Smooth muscle cell (in vitro differentiated cells): Measurements from ENCODE around the gene RPRD1A. TPM values are rescaled to one million over a fixed set of nuclear protein-coding genes. Genes with fewer than 3 reads are reported as not detected.

Experiments used
- DNase-seq: peaks from one replicate; lab custom pipeline; 2025; ENCODE audit not compliant: unreplicated experiment; lab: John Stamatoyannopoulos, UW
- H2AFZ ChIP-seq: fragments of 200-600 bp; sonication (generic); 2 replicates; pipeline ENCODE4 v1.6.0; 2016; ENCODE audit warnings: antibody characterized with exemption, low read depth, mild to moderate bottlenecking
- H3F3A ChIP-seq: fragments of 200-600 bp; sonication (generic); 2 replicates; pipeline ENCODE4 v1.6.0; 2017; ENCODE audit warnings: antibody characterized with exemption, low read depth
- H3K27ac ChIP-seq: fragments of 200-600 bp; sonication (generic); 2 replicates; pipeline ENCODE4 v1.5.1; 2016; ENCODE audit warnings: low read depth, mild to moderate bottlenecking
- H3K27me3 ChIP-seq: fragments of 200-600 bp; sonication (generic); 2 replicates; pipeline ENCODE4 v1.6.1; 2016; ENCODE audit warnings: low read depth, mild to moderate bottlenecking
- H3K36me3 ChIP-seq: fragments of 200-600 bp; sonication (generic); 2 replicates; pipeline ENCODE4 v1.5.1; 2016; ENCODE audit warnings: low read depth
- H3K4me1 ChIP-seq: fragments of 200-600 bp; sonication (generic); 2 replicates; pipeline ENCODE4 v1.5.1; 2016; ENCODE audit warnings: low read depth
- H3K4me2 ChIP-seq: fragments of 200-600 bp; sonication (generic); 2 replicates; pipeline ENCODE4 v1.6.0; 2016; ENCODE audit warnings: mild to moderate bottlenecking
- H3K4me3 ChIP-seq: fragments of 200-600 bp; sonication (generic); 2 replicates; pipeline ENCODE4 v1.5.1; 2016; ENCODE audit warnings: mild to moderate bottlenecking
- H3K79me2 ChIP-seq: fragments of 200-600 bp; sonication (generic); 2 replicates; pipeline ENCODE4 v1.6.0; 2016; ENCODE audit warnings: low read depth, mild to moderate bottlenecking
- H3K9ac ChIP-seq: fragments of 200-600 bp; sonication (generic); 2 replicates; pipeline ENCODE4 v1.6.0; 2016; ENCODE audit warnings: low read depth
- H3K9me3 ChIP-seq: fragments of 200-600 bp; sonication (generic); replicated peaks from 2 replicates; pipeline ENCODE4 v1.5.1; 2016; ENCODE audit warnings: low read depth
- H4K20me1 ChIP-seq: fragments of 200-600 bp; sonication (generic); 2 replicates; pipeline ENCODE4 v1.6.0; 2016; ENCODE audit warnings: low read depth
- WGBS: methylation state at CpG from one replicate; pipeline ENCODE4 v1.1.7; 2016; ENCODE audit warnings: low lambda C conversion rate; 5-methylcytosine and 5-hydroxymethylcytosine counted together
- polyA plus RNA-seq: library from polyadenylated mRNA; unstranded; fragments of >200 nt; fragmentation: Nextera tagmentation; extraction: Ambion mirVana; gene quantifications from 2 replicates; pipeline ENCODE4 v1.2.1, GENCODE V29; 2016
- total RNA-seq: library from RNA; depleted of rRNA; stranded (reverse); fragments of >200 nt; gene quantifications from 2 replicates; pipeline ENCODE4 v1.2.3, GENCODE V29; 2014
- TF ChIP-seq, protein P1 (sequence below): fragments of 200-600 bp; sonication (generic); IDR thresholded peaks from 2 replicates; pipeline ENCODE4 v1.5.1; 2017; ENCODE audit warnings: borderline replicate concordance, mild to moderate bottlenecking, antibody characterized with exemption; ENCODE audit not compliant: insufficient read depth, poor library complexity, severe bottlenecking

Gene RPRD1A
- total and polyA plus RNA-seq, 2 experiments from 2014 or later: 13.1 to 50.0 TPM

GRCh38 chr18:35973650-35974049 is 93.7 kb downstream of the RPRD1A start:
- peak overlapping the region; percentile 89 for H3K4me3 ChIP-seq
- H3K27me3 ChIP-seq: no peaks in the 10 kb centered on the region
- no peak overlapping the region for H3K27ac ChIP-seq
- no peak overlapping the region for H3K9ac ChIP-seq
- peaks cover 22% of the 10 kb centered on the region for H3K79me2 ChIP-seq
- TF ChIP-seq, protein P1, sequence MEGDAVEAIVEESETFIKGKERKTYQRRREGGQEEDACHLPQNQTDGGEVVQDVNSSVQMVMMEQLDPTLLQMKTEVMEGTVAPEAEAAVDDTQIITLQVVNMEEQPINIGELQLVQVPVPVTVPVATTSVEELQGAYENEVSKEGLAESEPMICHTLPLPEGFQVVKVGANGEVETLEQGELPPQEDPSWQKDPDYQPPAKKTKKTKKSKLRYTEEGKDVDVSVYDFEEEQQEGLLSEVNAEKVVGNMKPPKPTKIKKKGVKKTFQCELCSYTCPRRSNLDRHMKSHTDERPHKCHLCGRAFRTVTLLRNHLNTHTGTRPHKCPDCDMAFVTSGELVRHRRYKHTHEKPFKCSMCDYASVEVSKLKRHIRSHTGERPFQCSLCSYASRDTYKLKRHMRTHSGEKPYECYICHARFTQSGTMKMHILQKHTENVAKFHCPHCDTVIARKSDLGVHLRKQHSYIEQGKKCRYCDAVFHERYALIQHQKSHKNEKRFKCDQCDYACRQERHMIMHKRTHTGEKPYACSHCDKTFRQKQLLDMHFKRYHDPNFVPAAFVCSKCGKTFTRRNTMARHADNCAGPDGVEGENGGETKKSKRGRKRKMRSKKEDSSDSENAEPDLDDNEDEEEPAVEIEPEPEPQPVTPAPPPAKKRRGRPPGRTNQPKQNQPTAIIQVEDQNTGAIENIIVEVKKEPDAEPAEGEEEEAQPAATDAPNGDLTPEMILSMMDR: no peak
- peaks cover 6% of the 10 kb centered on the region for H3K4me1 ChIP-seq
- H3K4me2 ChIP-seq: peak overlapping the region; percentile 100
- no peak overlapping the region for H2AFZ ChIP-seq
- no peaks in the 10 kb centered on the region for H3F3A ChIP-seq
- 92% methylated on average over 12 of the region's 12 CpGs for WGBS
- H3K36me3 ChIP-seq: peaks cover 26% of the 10 kb centered on the region
- H4K20me1 ChIP-seq: no peaks in the 10 kb centered on the region
- no peak for DNase-seq
- H3K9me3 ChIP-seq: no peaks in the 10 kb centered on the region

GRCh38 chr18:35972197-35973000 is 95.0 kb downstream of the RPRD1A start, which contains the start of gene RMP24:
TSS of gene RMP24 (plus strand) at chr18:35972679.
- Histone ChIP-seq H3K27ac (peak within 1 kb of the TSS; percentile 63), H4K20me1 (no peaks in the 10 kb centered on the region), H3K4me1 (peaks cover 6% of the 10 kb centered on the region), H3K79me2 (peaks cover 22% of the 10 kb centered on the region), H3K4me2 (peak within 1 kb of the TSS; percentile 100), H3K9me3 (no peaks in the 10 kb centered on the region), H3K4me3 (peak within 1 kb of the TSS; percentile 89), H3K9ac (peak within 1 kb of the TSS; percentile 95), H2AFZ (peak within 1 kb of the TSS; percentile 98), H3F3A (no peaks in the 10 kb centered on the region), H3K27me3 (no peaks in the 10 kb centered on the region), H3K36me3 (peaks cover 18% of the 10 kb centered on the region)
- TF ChIP-seq, protein P1: no peak
- DNase-seq: peak; percentile 86
- WGBS: under 1% methylated on average over 66 of the region's 73 CpGs

DNA sequence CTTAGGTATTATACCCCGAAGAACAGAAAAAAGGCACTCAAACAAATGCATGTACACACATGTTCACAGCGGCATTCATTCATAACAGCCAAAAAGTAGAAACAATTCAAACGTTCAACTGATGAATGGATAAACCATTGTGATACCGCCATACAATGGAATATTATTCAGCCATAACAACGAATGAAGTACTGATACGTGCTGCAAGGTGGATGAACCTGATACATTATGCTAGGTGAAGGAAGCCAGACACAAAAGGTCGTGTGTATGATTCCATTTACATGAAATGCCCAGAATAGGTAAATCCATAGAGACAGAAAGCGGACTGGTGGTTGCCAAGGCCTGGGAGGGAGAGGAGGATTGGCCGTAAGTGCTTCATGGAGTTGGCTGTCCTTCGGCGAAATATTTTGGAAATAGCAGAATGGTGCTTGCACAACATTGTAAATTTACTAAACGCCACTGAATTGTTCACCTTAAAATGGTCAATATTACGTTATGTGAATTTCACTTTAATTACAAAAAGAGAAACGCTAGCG is 95.6 kb downstream of the RPRD1A start:
- Histone ChIP-seq H4K20me1 (no peaks in the 10 kb centered on the region), H3K9me3 (no peaks in the 10 kb centered on the region), H3K4me1 (peaks cover 6% of the 10 kb centered on the region), H3K27me3 (no peaks in the 10 kb centered on the region), H3K79me2 (peaks cover 22% of the 10 kb centered on the region), H3K4me2 (peak overlapping the region; percentile 83), H3K36me3 (peaks cover 17% of the 10 kb centered on the region), H2AFZ (peak overlapping the region; percentile 88), H3K9ac (peak overlapping the region; percentile 95), H3F3A (no peaks in the 10 kb centered on the region), H3K4me3 (peak overlapping the region; percentile 89), H3K27ac (peak overlapping the region; percentile 52)
- WGBS: 39% methylated on average over 15 of the region's 15 CpGs
- no peak for DNase-seq
- TF ChIP-seq, protein P1: no peak
